ENCODE measurements around the gene THEMIS. TPM values are rescaled to one million over a fixed set of nuclear protein-coding genes. Genes with fewer than 3 reads are reported as not detected.

Gene THEMIS
- total and polyA plus RNA-seq, 2 experiments from 2014 or later: not detected

DNA sequence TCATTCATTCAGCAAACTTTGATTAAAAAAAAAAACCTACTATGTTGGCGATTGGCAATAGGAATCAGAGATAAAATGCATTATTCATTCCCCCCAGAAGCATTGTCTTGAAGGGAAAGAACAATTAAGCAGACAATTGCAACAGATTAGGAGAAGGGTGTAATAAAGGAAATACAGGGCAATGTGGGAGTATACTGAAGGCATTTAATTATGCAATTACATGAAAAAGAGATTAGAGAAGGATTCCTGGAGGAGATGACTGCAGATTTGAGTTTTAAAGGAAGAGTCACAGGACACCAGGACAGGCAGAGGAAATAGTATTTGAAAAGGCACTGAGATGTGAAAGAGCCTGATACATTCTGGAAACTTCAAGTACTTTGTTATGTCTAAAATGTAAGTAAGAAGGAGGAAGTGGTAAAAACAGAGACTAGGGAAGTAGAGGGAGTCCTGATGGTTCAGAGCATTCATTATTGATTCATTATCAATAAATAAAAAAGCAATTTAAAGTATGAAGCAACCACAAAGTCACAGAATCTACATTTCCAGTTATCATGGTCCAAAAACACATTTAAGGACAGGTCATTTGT is 43.7 kb downstream of the THEMIS start (continued):
- TF ChIP-seq CREB1 (CRISPR knock-in tag; IDR thresholded peaks at IDR 0.05; ENCODE audit: low read depth): no peak
- no peak for TF ChIP-seq ZNF331 (CRISPR knock-in tag; IDR thresholded peaks at IDR 0.05; ENCODE audit: low read depth)
- TF ChIP-seq EZH2 (IDR thresholded peaks at IDR 0.05; ENCODE audit: low read depth, unreplicated experiment): no peak
- TF ChIP-seq JUNB (IDR thresholded peaks at IDR 0.05; ENCODE audit: unreplicated experiment): no peak
- TF ChIP-seq EZH2phosphoT487 (IDR thresholded peaks at IDR 0.05; ENCODE audit: unreplicated experiment): no peak
- no peak for TF ChIP-seq ZNF114 (CRISPR knock-in tag; IDR thresholded peaks at IDR 0.05)
- TF ChIP-seq, protein P1, sequence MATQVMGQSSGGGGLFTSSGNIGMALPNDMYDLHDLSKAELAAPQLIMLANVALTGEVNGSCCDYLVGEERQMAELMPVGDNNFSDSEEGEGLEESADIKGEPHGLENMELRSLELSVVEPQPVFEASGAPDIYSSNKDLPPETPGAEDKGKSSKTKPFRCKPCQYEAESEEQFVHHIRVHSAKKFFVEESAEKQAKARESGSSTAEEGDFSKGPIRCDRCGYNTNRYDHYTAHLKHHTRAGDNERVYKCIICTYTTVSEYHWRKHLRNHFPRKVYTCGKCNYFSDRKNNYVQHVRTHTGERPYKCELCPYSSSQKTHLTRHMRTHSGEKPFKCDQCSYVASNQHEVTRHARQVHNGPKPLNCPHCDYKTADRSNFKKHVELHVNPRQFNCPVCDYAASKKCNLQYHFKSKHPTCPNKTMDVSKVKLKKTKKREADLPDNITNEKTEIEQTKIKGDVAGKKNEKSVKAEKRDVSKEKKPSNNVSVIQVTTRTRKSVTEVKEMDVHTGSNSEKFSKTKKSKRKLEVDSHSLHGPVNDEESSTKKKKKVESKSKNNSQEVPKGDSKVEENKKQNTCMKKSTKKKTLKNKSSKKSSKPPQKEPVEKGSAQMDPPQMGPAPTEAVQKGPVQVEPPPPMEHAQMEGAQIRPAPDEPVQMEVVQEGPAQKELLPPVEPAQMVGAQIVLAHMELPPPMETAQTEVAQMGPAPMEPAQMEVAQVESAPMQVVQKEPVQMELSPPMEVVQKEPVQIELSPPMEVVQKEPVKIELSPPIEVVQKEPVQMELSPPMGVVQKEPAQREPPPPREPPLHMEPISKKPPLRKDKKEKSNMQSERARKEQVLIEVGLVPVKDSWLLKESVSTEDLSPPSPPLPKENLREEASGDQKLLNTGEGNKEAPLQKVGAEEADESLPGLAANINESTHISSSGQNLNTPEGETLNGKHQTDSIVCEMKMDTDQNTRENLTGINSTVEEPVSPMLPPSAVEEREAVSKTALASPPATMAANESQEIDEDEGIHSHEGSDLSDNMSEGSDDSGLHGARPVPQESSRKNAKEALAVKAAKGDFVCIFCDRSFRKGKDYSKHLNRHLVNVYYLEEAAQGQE (IDR thresholded peaks at IDR 0.05; ENCODE audit: unreplicated experiment): no peak
- TF ChIP-seq CTCF (conservative IDR thresholded peaks at IDR 0.05; ENCODE audit: low read depth in 2 of 2): no peak

GRCh38 chr6:127855542-127856159 is 45.2 kb downstream of the THEMIS start:
- no peaks in the 10 kb centered on the region for H3K9me2 ChIP-seq (ENCODE audit: insufficient read depth)
- H3K4me1 ChIP-seq (ENCODE audit: insufficient read depth): peaks cover 8% of the 10 kb centered on the region; the same call in 1 of the 2 replicates
- no peaks in the 10 kb centered on the region for H3K27me3 ChIP-seq (ENCODE audit: insufficient read depth)
- peak; percentile 49 for DNase-seq (ENCODE audit: low spot score)
- no peak overlapping the region for H3K4me2 ChIP-seq
- H3K27ac Mint-ChIP-seq: no peak overlapping the region
- no peak overlapping the region for H3K27ac ChIP-seq (ENCODE audit: low read depth)
- H2AFZ ChIP-seq: no peak overlapping the region
- no peak overlapping the region for H3K4me3 ChIP-seq
- no peaks in the 10 kb centered on the region for H3K36me3 ChIP-seq (ENCODE audit: insufficient read depth)
- H3F3A ChIP-seq (replicated peaks; ENCODE audit: low read depth): no peaks in the 10 kb centered on the region
- H3K27me3 Mint-ChIP-seq (ENCODE audit: insufficient read depth, low read depth, poor library complexity): peaks cover 2% of the 10 kb centered on the region
- no peaks in the 10 kb centered on the region for H3K79me2 ChIP-seq (replicated peaks; ENCODE audit: insufficient read depth)
- no peak overlapping the region for H3K4me3 Mint-ChIP-seq
- H4K20me1 ChIP-seq (replicated peaks; ENCODE audit: insufficient read depth): no peaks in the 10 kb centered on the region
- peaks cover 13% of the 10 kb centered on the region for H3K4me1 Mint-ChIP-seq
- no peak; the same call in 2 of the 3 replicates for ATAC-seq
- no peaks in the 10 kb centered on the region for H3K36me3 Mint-ChIP-seq (ENCODE audit: low read depth)
- H3K9me3 Mint-ChIP-seq: no peaks in the 10 kb centered on the region
- TF ChIP-seq NANOG (IDR thresholded peaks at IDR 0.05; ENCODE audit: borderline replicate concordance) (no peak), STAT1 (IDR thresholded peaks at IDR 0.05; ENCODE audit: unreplicated experiment) (no peak), ETS1 (IDR thresholded peaks at IDR 0.05) (no peak), CTCF (conservative IDR thresholded peaks at IDR 0.05; ENCODE audit: low read depth in 2 of 2) (peak; percentile 66 to 77), ZNF331 (CRISPR knock-in tag; IDR thresholded peaks at IDR 0.05; ENCODE audit: low read depth) (no peak), JUNB (IDR thresholded peaks at IDR 0.05; ENCODE audit: unreplicated experiment) (no peak)
